Parathyroid adenoma (tissue), 2 donors: ENCODE data around the gene TIAM2.
"Not testable (repeated sequence)": the region's sequence is repeated elsewhere in the genome, so short reads cannot be mapped to it uniquely, and the experiment has no call there.

Source experiments
- H2AFZ ChIP-seq: fragments of 300-600 bp; sonication (generic); one replicate; pipeline ENCODE4 v1.7.0; 2017; ENCODE audit warnings: antibody characterized with exemption, mild to moderate bottlenecking
- H3K27ac ChIP-seq: fragments of 300-600 bp; sonication (generic); one replicate; pipeline ENCODE4 v1.7.0; 2017
- H3K27me3 ChIP-seq: fragments of 300-600 bp; sonication (generic); one replicate; pipeline ENCODE4 v1.7.0; 2017; ENCODE audit warnings: low read length; ENCODE audit not compliant: control insufficient read depth, insufficient read depth
- H3K36me3 ChIP-seq: fragments of 300-600 bp; sonication (generic); one replicate; pipeline ENCODE4 v1.7.0; 2017; ENCODE audit warnings: low read length; ENCODE audit not compliant: control insufficient read depth, insufficient read depth
- H3K4me1 ChIP-seq: fragments of 300-600 bp; sonication (generic); one replicate; pipeline ENCODE4 v1.7.0; 2017; ENCODE audit warnings: control low read depth
- H3K4me2 ChIP-seq: fragments of 300-600 bp; sonication (generic); one replicate; pipeline ENCODE4 v1.7.0; 2017; ENCODE audit warnings: low read length
- H3K4me3 ChIP-seq: fragments of 300-600 bp; sonication (generic); one replicate; pipeline ENCODE4 v1.7.0; 2017; ENCODE audit warnings: low read depth, low read length
- H3K79me2 ChIP-seq: fragments of 300-600 bp; sonication (generic); one replicate; pipeline ENCODE4 v1.7.0; 2017; ENCODE audit warnings: control low read depth
- H3K9ac ChIP-seq: fragments of 300-600 bp; sonication (generic); one replicate; pipeline ENCODE4 v1.7.0; 2017; ENCODE audit warnings: mild to moderate bottlenecking
- H3K9me3 ChIP-seq: fragments of 300-600 bp; sonication (generic); one replicate; pipeline ENCODE4 v1.7.0; 2017; ENCODE audit warnings: low read length; ENCODE audit not compliant: control insufficient read depth
- TF ChIP-seq, protein P1 (sequence below): fragments of 300-600 bp; sonication (generic); IDR thresholded peaks from one replicate; pipeline ENCODE4 v1.7.0; 2017; ENCODE audit warnings: antibody characterized with exemption, mild to moderate bottlenecking
- donor health status: primary hyperparathyroidism.

Gene TIAM2

DNA sequence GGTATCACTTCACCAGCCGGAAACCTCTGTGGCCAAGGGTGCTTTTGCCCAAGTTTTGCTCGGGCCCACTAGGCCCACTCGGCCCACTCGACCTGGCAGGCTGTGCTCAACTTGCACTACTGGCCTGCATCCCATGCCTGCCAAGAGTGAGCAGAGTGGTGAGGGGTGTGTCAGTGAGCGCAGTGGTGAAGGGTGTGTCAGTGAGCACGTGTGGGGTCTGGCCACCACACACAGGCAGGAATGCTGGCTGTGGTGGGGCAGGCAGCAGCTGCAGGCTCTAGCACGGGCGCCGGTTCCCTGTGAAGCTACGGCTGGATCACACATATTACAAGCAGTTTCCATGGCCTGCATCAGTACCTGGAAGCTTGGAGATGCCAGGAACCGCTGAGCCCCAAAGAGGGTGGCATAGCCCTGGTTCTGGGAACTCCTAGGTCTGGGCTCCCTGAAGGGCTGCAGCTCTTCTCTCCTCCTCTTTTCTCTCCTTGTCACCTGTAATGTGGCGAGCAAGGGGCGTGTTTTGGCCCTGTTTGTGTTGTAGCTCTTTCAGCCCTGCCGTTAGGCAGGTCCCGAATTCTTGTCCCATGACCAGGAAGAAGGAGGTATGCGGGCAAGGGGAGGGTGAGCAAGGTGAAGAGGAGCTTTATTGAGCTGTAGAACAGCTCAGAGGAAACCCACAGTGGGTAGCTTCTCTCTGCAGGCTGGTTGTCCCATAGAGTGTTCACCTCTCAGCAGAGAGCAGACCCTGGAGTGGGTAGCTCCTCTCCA is 217.7 kb downstream of the TIAM2 start:
- Histone ChIP-seq H2AFZ (no peak overlapping the region), H3K36me3 (no peaks in the 10 kb centered on the region), H3K27ac (no peak overlapping the region), H3K9ac (no peak overlapping the region), H3K4me2 (no peak overlapping the region), H3K4me3 (no peak overlapping the region), H3K9me3 (no peaks in the 10 kb centered on the region), H3K4me1 (no peaks in the 10 kb centered on the region), H3K27me3 (no peaks in the 10 kb centered on the region), H3K79me2 (no peaks in the 10 kb centered on the region)
- TF ChIP-seq, protein P1, sequence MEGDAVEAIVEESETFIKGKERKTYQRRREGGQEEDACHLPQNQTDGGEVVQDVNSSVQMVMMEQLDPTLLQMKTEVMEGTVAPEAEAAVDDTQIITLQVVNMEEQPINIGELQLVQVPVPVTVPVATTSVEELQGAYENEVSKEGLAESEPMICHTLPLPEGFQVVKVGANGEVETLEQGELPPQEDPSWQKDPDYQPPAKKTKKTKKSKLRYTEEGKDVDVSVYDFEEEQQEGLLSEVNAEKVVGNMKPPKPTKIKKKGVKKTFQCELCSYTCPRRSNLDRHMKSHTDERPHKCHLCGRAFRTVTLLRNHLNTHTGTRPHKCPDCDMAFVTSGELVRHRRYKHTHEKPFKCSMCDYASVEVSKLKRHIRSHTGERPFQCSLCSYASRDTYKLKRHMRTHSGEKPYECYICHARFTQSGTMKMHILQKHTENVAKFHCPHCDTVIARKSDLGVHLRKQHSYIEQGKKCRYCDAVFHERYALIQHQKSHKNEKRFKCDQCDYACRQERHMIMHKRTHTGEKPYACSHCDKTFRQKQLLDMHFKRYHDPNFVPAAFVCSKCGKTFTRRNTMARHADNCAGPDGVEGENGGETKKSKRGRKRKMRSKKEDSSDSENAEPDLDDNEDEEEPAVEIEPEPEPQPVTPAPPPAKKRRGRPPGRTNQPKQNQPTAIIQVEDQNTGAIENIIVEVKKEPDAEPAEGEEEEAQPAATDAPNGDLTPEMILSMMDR, result no peak

DNA sequence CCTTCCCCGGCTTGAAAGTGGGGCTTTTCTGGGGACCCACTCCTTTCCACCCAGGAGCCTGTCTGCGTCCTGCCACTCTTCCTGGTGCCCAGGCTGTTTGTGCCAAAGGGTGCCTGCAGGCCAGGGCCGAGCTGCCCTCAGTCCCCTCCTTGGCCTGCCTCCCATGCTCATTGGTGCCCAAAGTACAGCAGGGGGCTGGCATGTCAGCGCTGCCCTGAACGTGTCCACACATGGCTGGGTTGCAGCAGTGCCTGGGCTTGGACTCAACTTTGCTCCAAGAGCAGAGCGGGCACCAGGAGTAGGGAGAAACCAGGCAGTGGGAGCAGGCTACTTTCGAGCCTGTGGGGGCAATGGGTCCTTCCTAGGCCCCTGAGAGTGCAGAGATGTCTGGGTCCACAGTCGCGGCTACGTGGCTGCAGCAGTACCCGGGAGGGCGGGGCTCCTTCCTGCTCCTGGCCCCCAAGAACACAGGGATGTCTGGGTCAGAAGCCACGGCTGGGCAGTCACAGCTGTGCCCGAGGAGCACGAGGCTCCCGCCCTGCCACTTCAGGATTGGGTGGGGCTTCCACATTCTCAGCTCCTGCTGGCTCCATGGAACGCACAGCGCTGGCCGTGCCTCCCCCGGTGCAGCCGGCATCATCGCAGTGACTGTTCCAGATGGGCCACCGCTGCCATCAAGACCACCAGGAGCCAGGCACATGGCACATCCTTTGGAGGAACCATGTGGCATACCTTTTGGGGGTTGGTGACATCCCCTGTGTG is 218.7 kb downstream of the TIAM2 start:
- TF ChIP-seq, protein P1, result no peak
- no peak overlapping the region for H3K27ac ChIP-seq
- no peaks in the 10 kb centered on the region for H3K36me3 ChIP-seq

DNA sequence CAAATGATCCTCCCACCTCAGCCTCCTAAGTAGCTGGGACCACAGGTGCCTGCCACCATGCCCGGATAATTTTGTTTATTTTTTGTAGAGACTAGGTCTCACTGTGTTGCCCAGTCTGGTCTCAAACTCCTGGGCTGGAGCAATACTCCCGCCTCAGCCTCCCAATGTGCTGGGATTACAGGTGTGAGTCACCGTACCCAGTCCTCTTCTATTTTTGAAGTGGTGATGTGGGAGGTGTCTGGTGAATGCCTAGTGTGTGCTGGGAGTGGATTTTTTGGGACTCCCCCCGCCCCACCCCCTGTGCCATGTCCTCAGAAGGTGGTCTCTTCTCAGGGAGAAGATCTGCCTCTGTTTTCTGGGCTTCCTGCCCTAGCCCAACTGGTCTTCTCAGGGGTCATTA is 220.8 kb downstream of the TIAM2 start:
- Histone ChIP-seq H3K9me3 (no peaks in the 10 kb centered on the region), H3K36me3 (no peaks in the 10 kb centered on the region), H3K4me1 (no peaks in the 10 kb centered on the region), H3K79me2 (no peaks in the 10 kb centered on the region), H3K27ac (no peak overlapping the region), H3K9ac (no peak overlapping the region), H3K4me2 (no peak overlapping the region), H3K27me3 (no peaks in the 10 kb centered on the region), H3K4me3 (no peak overlapping the region), H2AFZ (no peak overlapping the region)
- TF ChIP-seq, protein P1, result no peak

More for the DNA sequence above, 218.7 kb downstream of the TIAM2 start:
- Histone ChIP-seq H3K9ac (no peak overlapping the region), H3K27me3 (no peaks in the 10 kb centered on the region), H3K9me3 (no peaks in the 10 kb centered on the region), H3K4me2 (no peak overlapping the region), H3K4me1 (no peaks in the 10 kb centered on the region), H2AFZ (no peak overlapping the region), H3K79me2 (no peaks in the 10 kb centered on the region), H3K4me3 (no peak overlapping the region)

DNA sequence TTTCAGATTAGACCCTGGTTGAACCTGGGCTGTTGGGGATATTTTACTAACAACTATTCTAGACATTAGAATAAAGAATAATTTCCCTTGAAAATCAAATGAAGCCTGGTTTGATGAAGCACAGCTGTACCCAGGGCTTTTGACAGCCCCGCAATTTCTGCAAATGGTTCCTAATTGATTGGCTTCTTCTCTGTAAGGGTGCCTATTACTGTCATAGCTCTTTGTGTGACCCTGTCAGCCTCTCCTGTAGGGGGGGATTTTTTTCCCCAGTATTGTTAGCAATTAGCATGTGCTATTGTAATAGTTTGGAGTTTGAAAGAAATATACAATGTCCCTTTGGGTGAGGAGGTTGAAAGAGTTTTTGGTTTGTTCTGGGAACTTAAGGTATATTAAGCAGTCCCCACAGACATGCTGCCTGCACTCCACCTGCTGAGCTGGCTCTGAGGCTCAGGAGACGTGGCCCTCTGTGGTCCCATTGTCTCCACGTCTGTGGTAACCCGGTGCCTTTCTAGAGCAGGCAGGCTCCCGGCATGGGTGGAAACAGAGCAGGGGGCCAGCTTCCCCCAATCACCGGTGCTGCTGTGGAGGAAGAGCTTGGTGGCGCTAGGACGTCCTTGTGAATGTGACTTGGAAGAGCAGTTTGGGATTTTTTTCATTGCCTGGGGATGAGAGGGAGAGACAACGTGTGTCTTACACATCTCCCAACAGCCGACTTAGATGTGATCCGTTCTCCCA is 221.4 kb downstream of the TIAM2 start:
- no peak overlapping the region for H3K9ac ChIP-seq
- no peaks in the 10 kb centered on the region for H3K4me1 ChIP-seq
- no peak overlapping the region for H3K4me3 ChIP-seq
- no peaks in the 10 kb centered on the region for H3K36me3 ChIP-seq
- no peak overlapping the region for H3K4me2 ChIP-seq
- no peaks in the 10 kb centered on the region for H3K9me3 ChIP-seq
- no peak overlapping the region for H2AFZ ChIP-seq
- H3K79me2 ChIP-seq, result no peaks in the 10 kb centered on the region
- TF ChIP-seq, protein P1, result no peak
- H3K27ac ChIP-seq, result no peak overlapping the region
- H3K27me3 ChIP-seq, result no peaks in the 10 kb centered on the region

DNA sequence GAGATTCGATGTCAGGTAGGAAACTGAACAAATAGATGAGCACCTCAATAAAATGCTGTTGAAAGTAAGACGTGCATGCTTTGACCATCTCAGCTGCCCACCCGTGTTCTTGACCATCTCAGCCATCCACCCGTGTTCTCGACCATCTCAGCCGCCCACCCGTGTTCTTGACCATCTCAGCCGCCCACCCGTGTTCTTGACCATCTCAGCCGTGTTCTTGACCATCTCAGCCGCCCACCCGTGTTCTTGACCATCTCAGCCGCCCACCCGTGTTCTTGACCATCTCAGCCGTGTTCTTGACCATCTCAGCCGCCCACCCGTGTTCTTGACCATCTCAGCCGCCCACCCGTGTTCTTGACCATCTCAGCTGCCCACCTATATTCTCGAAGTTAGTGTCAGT is 223.6 kb downstream of the TIAM2 start:
- H3K4me3 ChIP-seq, H3K4me1 ChIP-seq, H3K79me2 ChIP-seq, H3K9ac ChIP-seq, H3K27ac ChIP-seq, H3K4me2 ChIP-seq, H3K36me3 ChIP-seq, H3K27me3 ChIP-seq, H3K9me3 ChIP-seq, H2AFZ ChIP-seq: not testable (repeated sequence)
